Ectodermal cell (in vitro differentiated cells): ENCODE data around the gene PNRC2.

ENCODE experiments used
- H3K27ac ChIP-seq: 2 replicates; pipeline ENCODE4 v1.7.0; 2013; ENCODE audit warnings: mild to moderate bottlenecking, low read depth, low read length; ENCODE audit not compliant: insufficient read depth, poor library complexity, severe bottlenecking
- H3K27me3 ChIP-seq: 2 replicates; pipeline ENCODE4 v1.7.0; 2013; ENCODE audit warnings: mild to moderate bottlenecking, low read length; ENCODE audit not compliant: insufficient read depth, control insufficient read depth, poor library complexity, severe bottlenecking
- H3K36me3 ChIP-seq: one replicate; pipeline ENCODE4 v1.7.0; 2013; ENCODE audit warnings: low read length; ENCODE audit not compliant: control insufficient read depth, insufficient read depth
- H3K4me1 ChIP-seq: one replicate; pipeline ENCODE4 v1.7.0; 2013; ENCODE audit warnings: low read length; ENCODE audit not compliant: control insufficient read depth, insufficient read depth
- H3K4me3 ChIP-seq: 2 replicates; pipeline ENCODE4 v1.7.0; 2013; ENCODE audit warnings: low read depth, low read length, control low read depth; ENCODE audit not compliant: insufficient read depth
- H3K9me3 ChIP-seq: 2 replicates; pipeline ENCODE4 v1.7.0; 2013; ENCODE audit warnings: mild to moderate bottlenecking, low read length, moderate library complexity; ENCODE audit not compliant: control insufficient read depth
- WGBS, 2 experiments: methylation state at CpG; one replicate each; pipeline ENCODE4 v1.1.7; 2013; ENCODE audit warnings: missing lambda C conversion rate in 2 of 2; 5-methylcytosine and 5-hydroxymethylcytosine counted together

The PNRC2 gene

DNA sequence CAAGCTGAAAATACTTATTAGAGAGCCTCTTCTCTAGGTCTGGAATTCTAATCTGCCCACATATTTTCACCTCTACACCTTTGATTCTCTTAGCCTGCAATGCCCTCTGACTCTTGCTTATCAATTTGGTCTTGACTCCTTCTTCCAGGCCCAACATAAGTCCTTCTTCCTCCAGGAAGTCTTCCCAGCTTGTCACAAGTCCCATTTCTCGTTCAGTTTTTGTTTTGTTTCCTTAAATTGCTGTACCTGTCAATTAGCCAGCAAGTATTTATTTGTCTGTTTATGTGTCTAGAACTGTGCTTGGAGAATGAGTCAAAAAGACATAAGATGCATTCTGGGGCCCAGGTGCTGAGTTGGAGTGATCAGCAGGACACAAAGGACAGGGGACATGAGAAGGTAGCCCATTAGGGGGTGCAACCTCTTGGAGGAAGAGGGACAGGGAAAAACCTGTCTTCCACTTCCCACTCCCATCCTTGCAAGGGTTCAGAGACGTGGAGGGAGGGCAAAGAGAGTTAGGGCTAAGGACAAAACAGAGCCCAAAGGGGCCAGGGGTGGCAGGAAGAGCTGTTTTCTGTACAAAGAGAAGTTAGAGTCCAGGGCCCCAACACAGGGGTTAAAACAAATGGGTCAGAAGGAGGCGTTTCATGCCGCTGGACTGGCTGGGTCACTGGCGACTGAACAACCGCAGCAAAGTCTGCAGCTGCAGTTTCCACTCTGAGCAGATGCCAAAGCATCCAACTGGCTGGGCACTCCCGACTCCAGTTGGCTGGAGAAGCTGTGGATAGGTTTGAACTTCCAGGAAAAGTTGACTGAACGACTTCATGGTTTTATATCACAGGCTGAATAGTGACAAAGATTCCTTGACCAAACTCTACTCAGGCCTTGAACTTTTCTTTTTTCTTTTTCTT is 35.8 kb upstream of the PNRC2 start:
- no peak overlapping the region for H3K27ac ChIP-seq
- WGBS, 2 experiments: 87 to 90% methylated on average over 8 of the region's 8 CpGs
- H3K9me3 ChIP-seq: no peaks in the 10 kb centered on the region

DNA sequence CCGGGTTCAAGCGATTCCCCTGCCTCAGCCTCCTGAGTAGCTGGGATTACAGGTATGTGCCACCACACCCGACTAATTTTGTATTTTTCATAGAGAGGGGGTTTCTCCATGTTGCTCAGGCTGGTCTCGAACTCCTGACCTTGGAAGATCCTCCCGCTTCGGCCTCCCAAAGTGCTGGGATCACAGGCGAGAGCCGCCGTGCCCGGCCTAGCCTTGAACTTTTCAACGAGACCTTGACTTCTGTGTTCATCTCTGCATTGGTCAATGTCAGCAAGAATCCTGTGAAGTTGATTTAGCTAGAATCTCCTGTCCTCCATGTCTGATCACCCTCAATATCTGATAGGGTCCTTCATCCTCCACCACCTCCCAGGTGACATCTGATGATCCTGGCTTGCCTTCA is 35.0 kb upstream of the PNRC2 start:
- no peaks in the 10 kb centered on the region for H3K27me3 ChIP-seq
- no peaks in the 10 kb centered on the region for H3K4me1 ChIP-seq
- WGBS, 2 experiments: 91 to 96% methylated on average over 10 to 11 of the region's 11 CpGs
- no peaks in the 10 kb centered on the region for H3K36me3 ChIP-seq
- no peak overlapping the region for H3K27ac ChIP-seq
- no peaks in the 10 kb centered on the region for H3K9me3 ChIP-seq
- H3K4me3 ChIP-seq: no peak overlapping the region

More for the DNA sequence above, 35.8 kb upstream of the PNRC2 start:
- H3K27me3 ChIP-seq: no peaks in the 10 kb centered on the region
- H3K4me1 ChIP-seq: no peaks in the 10 kb centered on the region
- no peaks in the 10 kb centered on the region for H3K36me3 ChIP-seq
- H3K4me3 ChIP-seq: no peak overlapping the region

DNA sequence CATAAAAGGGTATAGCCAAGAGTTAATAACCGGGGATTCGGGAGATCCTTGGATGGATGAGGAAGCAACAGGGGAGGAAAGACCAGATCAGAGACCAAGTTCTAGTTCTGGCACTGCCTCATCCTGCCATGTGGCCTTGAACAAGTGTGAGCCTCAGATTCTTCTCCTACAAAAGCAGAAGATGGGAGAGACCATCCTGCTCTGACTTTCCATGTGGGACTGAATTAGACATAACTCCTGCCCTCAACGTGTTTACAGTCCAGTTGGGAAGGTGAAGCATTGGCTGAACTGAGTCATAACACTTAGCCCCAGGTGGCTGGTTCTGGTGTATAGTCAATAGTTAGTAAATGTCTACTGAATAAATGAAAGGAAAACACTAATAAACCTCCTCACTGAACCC is 34.3 kb upstream of the PNRC2 start:
- no peaks in the 10 kb centered on the region for H3K27me3 ChIP-seq
- H3K4me3 ChIP-seq: no peak overlapping the region
- H3K36me3 ChIP-seq: no peaks in the 10 kb centered on the region
- H3K9me3 ChIP-seq: no peaks in the 10 kb centered on the region
- H3K4me1 ChIP-seq: no peaks in the 10 kb centered on the region
- 91 to 94% methylated on average over 3 of the region's 3 CpGs for WGBS, 2 experiments
- no peak overlapping the region for H3K27ac ChIP-seq

DNA sequence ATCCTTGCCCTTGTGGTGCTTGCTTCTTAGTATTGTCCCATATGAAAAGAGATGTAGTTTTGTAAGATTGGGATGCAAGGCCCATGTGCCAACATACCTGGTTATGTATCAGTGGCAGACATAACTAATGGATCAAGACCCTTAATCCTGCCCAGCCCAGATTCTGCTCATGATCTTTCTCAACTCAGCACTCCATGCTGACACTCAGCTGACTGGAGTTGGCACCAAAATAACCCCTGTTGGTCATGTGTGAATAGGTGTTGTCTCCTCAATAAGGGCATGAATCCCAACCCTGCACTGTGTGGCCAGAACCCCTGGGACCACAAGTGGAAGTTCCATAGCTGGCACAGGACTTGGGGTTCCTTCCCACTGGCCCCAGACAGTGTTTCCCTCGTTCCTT is 32.5 kb upstream of the PNRC2 start:
- Histone ChIP-seq H3K27ac (no peak overlapping the region), H3K4me1 (no peaks in the 10 kb centered on the region), H3K27me3 (no peaks in the 10 kb centered on the region), H3K4me3 (no peak overlapping the region), H3K9me3 (no peaks in the 10 kb centered on the region), H3K36me3 (no peaks in the 10 kb centered on the region)
- WGBS, 2 experiments: 89 to 95% methylated on average over 1 of the region's 1 CpG

DNA sequence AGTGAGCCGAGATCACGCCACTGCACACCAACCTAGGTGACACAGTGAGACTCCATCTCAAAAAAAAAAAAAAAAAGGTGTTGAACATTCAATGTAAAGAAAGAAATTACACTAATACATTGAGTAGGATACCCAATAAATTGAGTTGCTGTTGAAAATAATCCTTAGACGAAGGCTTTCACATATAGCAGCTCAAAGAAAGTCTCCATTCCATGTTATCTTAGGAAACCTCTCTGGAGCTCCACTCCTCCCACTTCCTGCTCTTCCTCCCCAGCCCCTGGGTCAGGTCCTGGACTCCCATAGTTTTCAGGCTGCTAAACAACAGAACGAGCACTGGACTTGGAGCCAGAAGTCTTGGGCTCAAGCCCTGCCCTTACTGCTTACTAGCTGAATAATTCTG is 30.8 kb upstream of the PNRC2 start:
- WGBS, 2 experiments: 82 to 95% methylated on average over 4 of the region's 4 CpGs
- no peaks in the 10 kb centered on the region for H3K27me3 ChIP-seq
- no peaks in the 10 kb centered on the region for H3K9me3 ChIP-seq
- no peak overlapping the region for H3K4me3 ChIP-seq
- no peaks in the 10 kb centered on the region for H3K36me3 ChIP-seq
- no peak overlapping the region for H3K27ac ChIP-seq
- H3K4me1 ChIP-seq: no peaks in the 10 kb centered on the region

DNA sequence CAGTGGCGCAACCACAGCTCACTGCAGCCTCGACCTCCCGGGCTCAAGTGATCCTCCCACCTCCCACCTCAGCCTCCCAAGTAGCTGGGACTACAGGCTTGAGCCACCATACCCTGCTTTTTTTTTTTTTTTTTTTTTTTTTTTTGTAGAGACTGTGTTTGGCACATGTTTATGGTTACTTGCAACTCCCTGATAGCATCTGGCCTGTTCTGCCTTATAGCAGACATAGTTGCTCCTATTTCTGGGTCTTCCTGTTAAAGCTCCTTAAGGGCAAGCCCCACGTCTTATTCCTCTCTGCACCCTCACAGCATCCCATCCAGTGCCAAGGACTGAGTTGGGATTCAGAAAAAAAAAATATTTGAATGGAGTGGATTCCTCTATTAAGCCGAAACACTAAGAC is 29.4 kb upstream of the PNRC2 start:
- Histone ChIP-seq H3K36me3 (no peaks in the 10 kb centered on the region), H3K4me3 (no peak overlapping the region), H3K27ac (no peak overlapping the region), H3K9me3 (no peaks in the 10 kb centered on the region), H3K4me1 (no peaks in the 10 kb centered on the region), H3K27me3 (no peaks in the 10 kb centered on the region)
- 84 to 92% methylated on average over 5 of the region's 5 CpGs for WGBS, 2 experiments

DNA sequence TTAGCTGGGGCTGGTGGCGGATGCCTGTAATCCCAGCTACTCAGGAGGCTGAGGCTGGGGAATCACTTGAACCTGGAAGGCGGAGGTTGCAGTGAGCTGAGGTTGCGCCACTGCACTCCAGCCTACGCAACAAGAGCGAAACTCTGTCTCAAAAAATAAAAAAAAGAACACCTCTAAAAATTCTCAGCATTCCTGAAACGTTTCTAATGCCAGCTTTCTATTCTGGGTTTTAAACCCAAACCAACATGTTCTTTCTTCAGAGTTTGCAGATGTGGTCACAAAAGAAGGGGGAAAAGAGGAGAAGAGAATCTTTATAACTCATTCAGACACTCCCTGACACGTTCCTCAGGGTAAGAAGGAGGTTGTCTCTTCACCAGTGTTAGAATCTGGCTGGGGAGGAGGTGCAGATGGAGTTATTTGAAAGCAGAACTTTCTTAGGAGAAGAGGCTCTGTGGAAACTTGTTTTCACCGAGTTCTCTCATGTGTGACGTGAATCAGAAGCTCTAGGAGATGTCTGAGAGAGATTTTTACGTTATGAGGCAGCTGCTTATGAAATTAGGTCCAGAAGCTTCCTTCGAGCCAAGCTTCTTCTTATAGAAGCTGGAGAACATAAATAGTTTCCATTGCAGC is 28.7 kb upstream of the PNRC2 start:
- H3K27ac ChIP-seq: no peak overlapping the region
- no peaks in the 10 kb centered on the region for H3K36me3 ChIP-seq
- no peaks in the 10 kb centered on the region for H3K4me1 ChIP-seq
- 81 to 85% methylated on average over 11 of the region's 11 CpGs for WGBS, 2 experiments
- H3K27me3 ChIP-seq: no peaks in the 10 kb centered on the region
- no peak overlapping the region for H3K4me3 ChIP-seq
- H3K9me3 ChIP-seq: no peaks in the 10 kb centered on the region

DNA sequence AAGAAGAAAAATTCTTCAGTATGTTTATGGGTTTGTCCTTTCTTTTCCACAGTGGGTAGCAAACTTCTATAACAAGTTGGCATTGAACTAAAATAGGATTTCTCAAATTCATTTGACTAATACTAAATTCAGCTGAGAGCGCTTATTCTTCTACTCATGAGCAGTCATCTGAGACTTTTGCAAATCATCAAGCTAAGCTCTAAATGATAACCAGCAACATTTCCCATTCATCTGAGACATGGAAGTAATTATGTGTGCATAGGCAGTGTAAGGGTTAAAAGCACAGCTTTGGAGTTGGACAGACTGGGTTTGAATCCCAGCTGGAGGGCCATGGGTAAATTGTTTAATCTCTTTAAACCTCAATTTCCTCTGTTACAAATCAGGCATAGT is 28.1 kb upstream of the PNRC2 start:
- Histone ChIP-seq H3K4me1 (no peaks in the 10 kb centered on the region), H3K4me3 (no peak overlapping the region), H3K9me3 (no peaks in the 10 kb centered on the region), H3K36me3 (no peaks in the 10 kb centered on the region), H3K27ac (no peak overlapping the region), H3K27me3 (no peaks in the 10 kb centered on the region)
- 100% methylated on average over 1 of the region's 1 CpG for WGBS, 2 experiments

DNA sequence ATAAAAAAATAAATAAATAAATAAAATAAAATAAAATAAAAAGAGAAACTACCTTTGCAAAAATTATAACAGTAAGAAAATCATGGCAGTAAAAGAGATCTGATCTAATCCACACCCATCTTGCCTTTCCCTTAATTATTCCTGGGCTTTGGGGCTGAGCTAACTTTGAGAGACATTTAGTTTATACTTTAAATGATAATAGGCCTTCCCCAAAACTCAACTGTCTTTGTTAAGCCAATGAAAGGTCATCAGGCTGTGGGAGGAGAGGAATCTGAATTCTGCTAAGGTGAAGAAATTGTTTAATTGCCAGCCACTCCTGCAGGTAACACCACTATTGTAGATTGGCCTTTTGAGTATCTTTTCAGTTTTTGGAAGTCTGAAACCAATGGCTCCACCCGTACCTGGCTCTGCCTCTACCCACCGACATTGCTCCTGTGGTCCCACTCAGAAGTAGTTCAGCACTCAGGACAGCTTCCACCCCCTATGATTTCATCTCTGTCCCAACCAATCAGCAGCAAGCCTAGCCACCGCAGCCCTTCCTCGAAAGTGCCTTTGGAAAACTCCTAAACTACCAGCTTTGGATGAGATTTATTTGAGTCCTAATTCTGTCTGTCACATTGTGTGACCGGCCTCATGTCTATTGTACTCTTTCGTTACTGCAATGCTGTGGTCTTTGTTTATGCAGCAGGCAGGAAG is 23.0 kb upstream of the PNRC2 start:
- H3K36me3 ChIP-seq: no peaks in the 10 kb centered on the region
- no peak overlapping the region for H3K4me3 ChIP-seq
- H3K27ac ChIP-seq: no peak overlapping the region
- no peaks in the 10 kb centered on the region for H3K4me1 ChIP-seq
- 24 to 31% methylated on average over 6 of the region's 6 CpGs for WGBS, 2 experiments
- no peaks in the 10 kb centered on the region for H3K9me3 ChIP-seq
- H3K27me3 ChIP-seq: no peaks in the 10 kb centered on the region

DNA sequence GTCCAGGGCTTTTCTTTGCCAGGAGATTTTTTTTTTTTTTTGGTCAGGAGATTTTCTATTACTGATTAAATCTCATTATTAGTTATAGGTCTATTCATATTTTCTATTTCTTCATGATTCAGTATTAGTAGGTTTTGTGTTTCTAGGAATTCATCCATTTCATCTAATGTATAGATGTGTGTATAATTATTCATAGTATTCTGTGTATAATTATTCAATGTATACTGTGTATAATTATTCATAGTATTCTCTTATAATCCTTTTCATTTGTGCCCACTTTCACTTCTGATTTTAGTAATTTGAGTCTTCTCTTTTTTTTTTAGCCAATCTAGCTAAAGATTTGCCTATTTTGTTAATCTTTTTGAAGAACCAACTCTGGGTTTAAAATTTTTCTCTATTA is 12.3 kb upstream of the PNRC2 start:
- no peak overlapping the region for H3K4me3 ChIP-seq
- no peak overlapping the region for H3K27ac ChIP-seq
- no peaks in the 10 kb centered on the region for H3K36me3 ChIP-seq
- H3K4me1 ChIP-seq: no peaks in the 10 kb centered on the region
- H3K27me3 ChIP-seq: no peaks in the 10 kb centered on the region
- no peaks in the 10 kb centered on the region for H3K9me3 ChIP-seq
